Measurements from ENCODE around the gene ATRNL1. TPM values are rescaled to one million over a fixed set of nuclear protein-coding genes. Genes with fewer than 3 reads are reported as not detected.

The ATRNL1 gene
- total RNA-seq, 1 donor from 2014 or later, result 0.93 TPM

GRCh38 chr10:115989621-115990020 lies 896.5 kb downstream of the ATRNL1 start:
- Histone ChIP-seq H3K4me3 (no peak overlapping the region), H3K27me3 (no peaks in the 10 kb centered on the region), H3K36me3 (no peaks in the 10 kb centered on the region), H3K27ac (no peak overlapping the region), H3K9me3 (no peaks in the 10 kb centered on the region), H3K4me1 (no peaks in the 10 kb centered on the region)
- intact Hi-C loops (cut with DNase I), result no loop called here
- TF ChIP-seq CTCF (IDR thresholded peaks at IDR 0.05), result no peak
- ATAC-seq (no peak), DNase-seq (no peak)

- Histone ChIP-seq H3K36me3 (no peaks in the 10 kb centered on the region), H3K27me3 (no peaks in the 10 kb centered on the region), H3K9me3 (no peaks in the 10 kb centered on the region), H3K4me1 (no peaks in the 10 kb centered on the region), H3K4me3 (no peak overlapping the region), H3K27ac (no peak overlapping the region)
- intact Hi-C loops (cut with DNase I), result no loop called here
- ATAC-seq (no peak), DNase-seq (no peak)
- TF ChIP-seq CTCF (IDR thresholded peaks at IDR 0.05), result no peak
These were observed 899.2 kb downstream of the ATRNL1 start for GRCh38 chr10:115992236-115992986.

- intact Hi-C loops (cut with DNase I), result no loop called here
- Histone ChIP-seq H3K4me3 (no peak overlapping the region), H3K4me1 (no peaks in the 10 kb centered on the region), H3K27ac (no peak overlapping the region), H3K9me3 (no peaks in the 10 kb centered on the region), H3K36me3 (no peaks in the 10 kb centered on the region), H3K27me3 (no peaks in the 10 kb centered on the region)
- ATAC-seq (no peak), DNase-seq (no peak)
- TF ChIP-seq CTCF (IDR thresholded peaks at IDR 0.05), result no peak
These were observed 902.9 kb downstream of the ATRNL1 start for GRCh38 chr10:115996031-115996430.

GRCh38 chr10:115998301-115998700 lies 905.1 kb downstream of the ATRNL1 start:
- H3K27me3 ChIP-seq, result no peaks in the 10 kb centered on the region
- intact Hi-C loops (cut with DNase I), result no loop called here
- no peak overlapping the region for H3K4me3 ChIP-seq
- ATAC-seq, result no peak
- H3K9me3 ChIP-seq, result no peaks in the 10 kb centered on the region
- no peak for DNase-seq
- H3K27ac ChIP-seq, result no peak overlapping the region
- no peaks in the 10 kb centered on the region for H3K36me3 ChIP-seq
- H3K4me1 ChIP-seq, result no peaks in the 10 kb centered on the region
- no peak for TF ChIP-seq CTCF (IDR thresholded peaks at IDR 0.05)

Other genes with a start within 250 kb of the ATRNL1 start
- gene TRUB1, start 155.2 kb upstream of the ATRNL1 start, total RNA-seq, result 11.3 TPM